Endothelial cell of umbilical vein (primary cell): ENCODE data around the gene HES6. TPM values are rescaled to one million over a fixed set of nuclear protein-coding genes. Genes with fewer than 3 reads are reported as not detected.

ENCODE experiments used
- BruUV-seq: library from RNA; stranded (reverse); fragments of 400-500 nt; replicated peaks from 2 replicates; lab custom pipeline; 2021; lab: Mats Ljungman, UMichigan
- CTCF ChIA-PET: fragments of 300-600, 350-600 bp; sonication (Branson Sonifier 250); formaldehyde crosslinking; loops from one replicate; lab custom pipeline; 2021; ENCODE audit warnings: antibody characterized with exemption, inconsistent platforms; lab: Charles Lee
- POLR2A ChIA-PET: fragments of 300-600, 350-600 bp; sonication (Branson Sonifier 250); formaldehyde crosslinking; loops from one replicate; lab custom pipeline; 2021; ENCODE audit warnings: antibody characterized with exemption, inconsistent platforms; lab: Charles Lee
- DNase-seq: peaks from one replicate; pipeline ENCODE4 v3.0.0-alpha.2; 2011; ENCODE audit warnings: low read depth, low spot score
- FAIRE-seq: peaks from 2 replicates; lab custom pipeline; 2011; peaks lifted over from hg19 to GRCh38; lab: Jason Lieb, UNC
- H2AFZ ChIP-seq: 2 replicates; pipeline ENCODE4 v1.6.0; 2012; ENCODE audit warnings: low read depth, low read length, control low read depth, inconsistent platforms
- H3K27ac ChIP-seq: 2 replicates; pipeline ENCODE4 v1.5.1; 2011; ENCODE audit warnings: low read depth, mild to moderate bottlenecking, control low read depth, low read length, moderate library complexity; ENCODE audit not compliant: insufficient read depth
- H3K27me3 ChIP-seq, 2 experiments: 2 replicates each; pipeline versions ENCODE4 v1.6.0 to v1.6.1; 2011; ENCODE audit warnings: low read length in 2 of 2, mixed read lengths in 1 of 2; ENCODE audit not compliant: control insufficient read depth in 2 of 2, insufficient read depth in 2 of 2
- H3K36me3 ChIP-seq, 2 experiments: 2 replicates in 1 of 2; 3 replicates in 1 of 2; pipeline ENCODE4 v1.5.1; 2011; ENCODE audit warnings: low read length in 2 of 2, mild to moderate bottlenecking in 1 of 2, moderate library complexity in 1 of 2; ENCODE audit not compliant: control insufficient read depth in 2 of 2, insufficient read depth in 2 of 2; ENCODE audit errors: extremely low read depth in 1 of 2
- H3K4me1 ChIP-seq: 3 replicates; pipeline ENCODE4 v1.5.1; 2011; ENCODE audit warnings: mild to moderate bottlenecking, low read length; ENCODE audit not compliant: control insufficient read depth, insufficient read depth; ENCODE audit errors: extremely low read depth
- H3K4me2 ChIP-seq: 2 replicates; pipeline ENCODE4 v1.6.1; 2011; ENCODE audit warnings: low read length, control low read depth, mixed read lengths; ENCODE audit not compliant: insufficient read depth
- H3K4me3 ChIP-seq, 3 experiments: fragments of 200-600 bp in 1 of 3; sonication (generic), shearing (Covaris generic) in 1 of 3; replicated peaks in 1 of 3; 2 replicates each; pipeline ENCODE4 v1.5.1; 2011 to 2016; ENCODE audit warnings: control low read depth in 3 of 3, low read length in 3 of 3, mild to moderate bottlenecking in 2 of 3, inconsistent platforms in 1 of 3, low read depth in 1 of 3, moderate library complexity in 1 of 3; ENCODE audit not compliant: insufficient read depth in 1 of 3
- H3K79me2 ChIP-seq: 2 replicates; pipeline ENCODE4 v1.6.0; 2012; ENCODE audit warnings: low read length, inconsistent platforms; ENCODE audit not compliant: control insufficient read depth, insufficient read depth
- H3K9ac ChIP-seq: replicated peaks from 2 replicates; pipeline ENCODE3; 2011; ENCODE audit warnings: low read length, control low read depth; ENCODE audit not compliant: insufficient read depth; ENCODE audit errors: extremely low read depth
- H3K9me1 ChIP-seq: replicated peaks from 3 replicates; pipeline ENCODE4 v1.6.0; 2011; ENCODE audit warnings: mild to moderate bottlenecking, low read length; ENCODE audit not compliant: control insufficient read depth, insufficient read depth; ENCODE audit errors: extremely low read depth
- H3K9me3 ChIP-seq: replicated peaks from 2 replicates; pipeline ENCODE4 v1.5.1; 2012; ENCODE audit warnings: low read length, inconsistent platforms; ENCODE audit not compliant: control insufficient read depth, insufficient read depth
- H4K20me1 ChIP-seq: replicated peaks from 2 replicates; pipeline ENCODE3; 2011; ENCODE audit warnings: mild to moderate bottlenecking, low read length; ENCODE audit not compliant: control insufficient read depth, insufficient read depth; ENCODE audit errors: extremely low read depth
- EZH2 ChIP-seq: IDR thresholded peaks from 2 replicates; pipeline ENCODE4 v1.6.1; 2012; ENCODE audit warnings: borderline replicate concordance, low read depth, mild to moderate bottlenecking, moderate library complexity, low read length, inconsistent platforms; ENCODE audit not compliant: severe bottlenecking
- FOS ChIP-seq: IDR thresholded peaks from 2 replicates; pipeline ENCODE4 v1.6.1; 2011; ENCODE audit warnings: mild to moderate bottlenecking, low read length, moderate library complexity, borderline replicate concordance; ENCODE audit not compliant: insufficient read depth
- JUN ChIP-seq: IDR thresholded peaks from 2 replicates; pipeline ENCODE4 v1.6.1; 2011; ENCODE audit warnings: borderline replicate concordance, low read depth; ENCODE audit not compliant: insufficient read length, insufficient read depth
- MYC ChIP-seq: IDR thresholded peaks from one replicate; pipeline ENCODE4 v1.6.1; 2011; ENCODE audit warnings: mild to moderate bottlenecking, low read depth, low read length
- POLR2A ChIP-seq: IDR thresholded peaks from 2 replicates; pipeline ENCODE4 v1.6.1; 2012; ENCODE audit warnings: low read depth, mild to moderate bottlenecking, control low read depth, low read length
- POLR2AphosphoS5 ChIP-seq: IDR thresholded peaks from 2 replicates; pipeline ENCODE4 v1.6.1; 2012; ENCODE audit warnings: low read depth, mild to moderate bottlenecking, control low read depth, low read length, moderate library complexity; ENCODE audit not compliant: insufficient read depth
- dilution Hi-C: fragments of 300-500 bp; cut with MboI; formaldehyde crosslinking; loops from one replicate; pipeline ENCODE4 v1.15.0; 2019; ENCODE audit warnings: low sequenced_read_pairs; ENCODE audit not compliant: extremely low pct_ligation_motif_present
- intact Hi-C: fragments of 100-400 bp; cut with micrococcal nuclease; formaldehyde crosslinking; loops from one replicate; pipeline ENCODE4 v1.10.0; 2022
- polyA plus RNA-seq, 4 experiments: library from polyadenylated mRNA; depleted of rRNA in 3 of 4; stranded (reverse) in 3 of 4; unstranded in 1 of 4; fragments of >200 nt; gene quantifications; 2 replicates each; pipeline versions ENCODE4 v1.2.1 to v1.2.3, GENCODE V29; 2011 to 2012; ENCODE audit warnings: missing spikeins in 1 of 4
- total RNA-seq: library from RNA; stranded (reverse); gene quantifications from 2 replicates; pipeline ENCODE4 v1.2.3, GENCODE V29; 2021
- TF ChIP-seq, protein P1 (sequence below): IDR thresholded peaks from 2 replicates; pipeline ENCODE4 v1.6.1; 2011; ENCODE audit not compliant: insufficient read depth, insufficient read length

HES6 gene
- total and polyA plus RNA-seq, 2 donors (not counting 3 experiments of a cell fraction or from before 2014, with no cell fraction given): 2.2 to 5.1 TPM

DNA sequence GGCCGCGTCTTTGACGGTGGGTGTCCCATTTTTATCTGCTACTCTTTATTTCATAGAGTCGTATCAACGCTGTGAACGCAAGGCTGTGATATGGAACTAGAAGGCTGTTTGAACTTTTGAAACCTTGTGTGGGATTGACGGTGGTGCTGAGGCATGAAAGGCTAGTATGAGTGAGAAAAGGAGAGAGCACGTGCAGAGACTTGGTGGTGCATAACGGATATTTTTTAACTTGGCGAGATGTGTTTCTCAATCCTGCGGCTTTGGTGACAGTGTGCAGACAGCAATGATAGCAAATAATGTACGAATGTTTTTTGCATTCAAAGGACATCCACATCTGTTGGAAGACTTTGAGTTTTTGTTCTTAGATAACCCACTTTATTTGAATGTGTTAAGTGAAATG lies 6.2 kb downstream of the HES6 start:
- Histone ChIP-seq H3K9me1 (no peaks in the 10 kb centered on the region), H3K4me3 (no peak overlapping the region), H3K36me3 (no peaks in the 10 kb centered on the region), H3K4me2 (no peak overlapping the region), H3K27ac (no peak overlapping the region), H4K20me1 (no peaks in the 10 kb centered on the region), H2AFZ (no peak overlapping the region), H3K27me3 (peaks cover 14 to 20% of the 10 kb centered on the region in 2 experiments), H3K79me2 (no peaks in the 10 kb centered on the region), H3K9me3 (no peaks in the 10 kb centered on the region), H3K4me1 (no peaks in the 10 kb centered on the region), H3K9ac (no peak overlapping the region)
- dilution Hi-C loops (no loop called here), intact Hi-C loops (loop anchor here (10.0 kb wide), 1 partner anchor 169 kb away; the partner anchor contains the start of gene SCLY)
- ChIA-PET CTCF (interaction anchor here (1.0 to 1.3 kb wide), 2 partner anchors 21 to 30 kb away, joined by 4 to 8 read pairs; no protein-coding TSS in a partner anchor), POLR2A (no interaction called here)
- no TSS peak for BruUV-seq
- FAIRE-seq (no peak), DNase-seq (no peak)
- no peak for TF ChIP-seq JUN
- TF ChIP-seq, protein P1, sequence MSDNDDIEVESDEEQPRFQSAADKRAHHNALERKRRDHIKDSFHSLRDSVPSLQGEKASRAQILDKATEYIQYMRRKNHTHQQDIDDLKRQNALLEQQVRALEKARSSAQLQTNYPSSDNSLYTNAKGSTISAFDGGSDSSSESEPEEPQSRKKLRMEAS: no peak
- TF ChIP-seq MYC: no peak
- TF ChIP-seq FOS: no peak
- no peak for TF ChIP-seq EZH2

DNA sequence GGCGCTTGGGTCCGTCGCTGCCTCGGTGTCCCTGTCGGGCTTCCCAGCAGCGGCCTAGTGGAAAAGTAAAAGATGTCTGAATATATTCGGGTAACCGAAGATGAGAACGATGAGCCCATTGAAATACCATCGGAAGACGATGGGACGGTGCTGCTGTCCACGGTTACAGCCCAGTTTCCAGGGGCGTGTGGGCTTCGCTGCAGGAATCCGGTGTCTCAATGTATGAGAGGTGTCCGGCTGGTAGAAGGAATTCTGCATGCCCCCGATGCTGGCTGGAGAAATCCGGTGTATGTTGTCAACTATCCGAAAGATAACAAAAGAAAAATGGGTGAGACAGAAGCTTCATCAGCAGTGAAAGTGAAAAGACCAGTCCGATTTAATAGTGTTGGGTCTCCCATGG lies 8.0 kb downstream of the HES6 start:
- CTCF ChIA-PET: interaction anchor here (0.7 to 1.3 kb wide), 4 partner anchors 31 to 373 kb away, joined by 3 to 4 read pairs (median 3); partner anchors contain the start of gene ERFE
- no peak overlapping the region for H3K9ac ChIP-seq
- H4K20me1 ChIP-seq: no peaks in the 10 kb centered on the region
- peaks cover 12 to 13% of the 10 kb centered on the region in 2 experiments for H3K27me3 ChIP-seq
- no peaks in the 10 kb centered on the region for H3K9me1 ChIP-seq
- no peak overlapping the region for H2AFZ ChIP-seq
- no peaks in the 10 kb centered on the region for H3K9me3 ChIP-seq
- dilution Hi-C loops: no loop called here
- H3K27ac ChIP-seq: no peak overlapping the region
- no peak overlapping the region for H3K4me2 ChIP-seq
- intact Hi-C loops: loop anchor here (1.0 to 10.0 kb wide), 2 partner anchors 75 to 167 kb away; partner anchors contain the start of gene SCLY
- H3K36me3 ChIP-seq: no peaks in the 10 kb centered on the region
- no TSS peak for BruUV-seq
- no peaks in the 10 kb centered on the region for H3K79me2 ChIP-seq
- H3K4me3 ChIP-seq: no peak overlapping the region
- DNase-seq (no peak), FAIRE-seq (no peak)
- POLR2A ChIA-PET: no interaction called here
- TF ChIP-seq MYC: no peak
- no peak for TF ChIP-seq POLR2AphosphoS5
- no peak for TF ChIP-seq FOS
- no peak for TF ChIP-seq EZH2
- TF ChIP-seq, protein P1: no peak
- TF ChIP-seq POLR2A: no peak
- no peaks in the 10 kb centered on the region for H3K4me1 ChIP-seq
